Brain microvascular endothelial cell (primary cell): ENCODE measurements around the gene USH1C.

Experiments used
- DNase-seq: peaks from one replicate; pipeline ENCODE4 v3.0.0-alpha.2; 2020
- H3K27ac ChIP-seq: fragments of 250-450 bp; sonication (Bioruptor Pico); 2 replicates; pipeline ENCODE4 v1.5.1; 2020; ENCODE audit warnings: mild to moderate bottlenecking, moderate library complexity
- H3K27me3 ChIP-seq: fragments of 250-450 bp; sonication (Bioruptor Pico); replicated peaks from 2 replicates; pipeline ENCODE4 v1.5.1; 2020; ENCODE audit warnings: mild to moderate bottlenecking
- H3K36me3 ChIP-seq: fragments of 250-450 bp; sonication (Bioruptor Pico); replicated peaks from 2 replicates; pipeline ENCODE4 v1.5.1; 2020; ENCODE audit warnings: mild to moderate bottlenecking
- H3K4me3 ChIP-seq: 2 replicates; pipeline ENCODE4 v1.5.1; 2011; ENCODE audit warnings: low read depth, mild to moderate bottlenecking, control low read depth, low read length, moderate library complexity
- CTCF ChIP-seq: IDR thresholded peaks from 2 replicates; pipeline ENCODE4 v1.5.1; 2011; ENCODE audit warnings: low read depth, mild to moderate bottlenecking, moderate library complexity, low read length, control low read depth, inconsistent platforms; ENCODE audit errors: missing control alignments
- in situ Hi-C: cut with HindIII; loops from 2 replicates; pipeline ENCODE4 v1.10.0; 2017; ENCODE audit warnings: low sequenced_read_pairs, low pct_ligation_motif_present

Gene USH1C

GRCh38 chr11:17496406-17496805 lies 47.8 kb downstream of the USH1C start:
- peaks cover 3% of the 10 kb centered on the region for H3K27me3 ChIP-seq
- in situ Hi-C loops, result no loop called here
- no peak for TF ChIP-seq CTCF
- H3K4me3 ChIP-seq, result no peak overlapping the region
- no peak for DNase-seq
- H3K27ac ChIP-seq, result no peak overlapping the region
- H3K36me3 ChIP-seq, result no peaks in the 10 kb centered on the region

- Histone ChIP-seq H3K4me3 (no peak overlapping the region), H3K36me3 (no peaks in the 10 kb centered on the region), H3K27me3 (peaks cover 3% of the 10 kb centered on the region), H3K27ac (no peak overlapping the region)
- TF ChIP-seq CTCF, result no peak
- DNase-seq, result no peak
- in situ Hi-C loops, result no loop called here
Measured at GRCh38 chr11:17494019-17494418, 50.2 kb downstream of the USH1C start.

- H3K4me3 ChIP-seq, result no peak overlapping the region
- in situ Hi-C loops, result no loop called here
- H3K36me3 ChIP-seq, result no peaks in the 10 kb centered on the region
- H3K27me3 ChIP-seq, result peaks cover 3% of the 10 kb centered on the region
- no peak for TF ChIP-seq CTCF
- H3K27ac ChIP-seq, result no peak overlapping the region
- no peak for DNase-seq
Measured at GRCh38 chr11:17490938-17491337, 53.3 kb downstream of the USH1C start.

- in situ Hi-C loops, result no loop called here
Measured at GRCh38 chr11:17490232-17490631, 54.0 kb downstream of the USH1C start.

GRCh38 chr11:17489751-17490150 lies 54.5 kb downstream of the USH1C start:
- DNase-seq, result no peak
- Histone ChIP-seq H3K27me3 (peaks cover 3% of the 10 kb centered on the region), H3K36me3 (no peaks in the 10 kb centered on the region), H3K27ac (no peak overlapping the region), H3K4me3 (no peak overlapping the region)
- TF ChIP-seq CTCF, result no peak
- in situ Hi-C loops, result no loop called here

More at GRCh38 chr11:17490232-17490631, 54.0 kb downstream of the USH1C start:
- no peak for TF ChIP-seq CTCF
- no peak overlapping the region for H3K4me3 ChIP-seq
- DNase-seq, result no peak
- H3K27me3 ChIP-seq, result peaks cover 3% of the 10 kb centered on the region
- no peaks in the 10 kb centered on the region for H3K36me3 ChIP-seq
- no peak overlapping the region for H3K27ac ChIP-seq

- Histone ChIP-seq H3K27ac (no peak overlapping the region), H3K4me3 (no peak overlapping the region), H3K36me3 (no peaks in the 10 kb centered on the region), H3K27me3 (peaks cover 3% of the 10 kb centered on the region)
- TF ChIP-seq CTCF, result no peak
- in situ Hi-C loops, result no loop called here
- no peak for DNase-seq
Measured at GRCh38 chr11:17488563-17488962, 55.7 kb downstream of the USH1C start.
